Erythroblast (primary cell): ENCODE data around the gene TFAP2D.

ENCODE experiments used
- DNase-seq, 2 experiments: peaks; one replicate each; lab custom pipeline; 2025; lab: John Stamatoyannopoulos, UW
- GATA1 ChIP-seq: IDR thresholded peaks from 2 replicates; pipeline ENCODE4 v1.6.1; 2011; ENCODE audit warnings: low read depth, mild to moderate bottlenecking, control low read depth, low read length, moderate library complexity
- POLR2A ChIP-seq: IDR thresholded peaks from 2 replicates; pipeline ENCODE4 v1.6.1; 2011; ENCODE audit warnings: mild to moderate bottlenecking, low read length

Gene TFAP2D

GRCh38 chr6:50818020-50818419 lies 104.7 kb downstream of the TFAP2D start:
- TF ChIP-seq POLR2A (no peak), GATA1 (no peak)
- DNase-seq, result no peak

- no peak for DNase-seq
- TF ChIP-seq POLR2A (no peak), GATA1 (no peak)
These were observed 105.3 kb downstream of the TFAP2D start, which contains the start of gene TFAP2B for GRCh38 chr6:50818673-50819072. TSS of gene TFAP2B (plus strand) at chr6:50818871. CDS start at chr6:50818892, 21 bp downstream.

- TF ChIP-seq GATA1 (no peak), POLR2A (no peak)
- DNase-seq, result no peak
These were observed 106.2 kb downstream of the TFAP2D start for GRCh38 chr6:50819466-50819903.

- TF ChIP-seq GATA1, result no peak
- TF ChIP-seq POLR2A, result no peak
- DNase-seq, result no peak
These were observed 106.9 kb downstream of the TFAP2D start for GRCh38 chr6:50819904-50820868.

GRCh38 chr6:50820869-50821264 lies 107.5 kb downstream of the TFAP2D start:
- TF ChIP-seq GATA1 (no peak), POLR2A (no peak)
- no peak for DNase-seq

GRCh38 chr6:50821441-50822077 lies 108.2 kb downstream of the TFAP2D start:
- no peak for TF ChIP-seq GATA1
- TF ChIP-seq POLR2A, result no peak
- DNase-seq, result no peak

GRCh38 chr6:50822078-50822476 lies 108.8 kb downstream of the TFAP2D start:
- DNase-seq, result no peak

More at GRCh38 chr6:50822078-50822476, 108.8 kb downstream of the TFAP2D start:
- TF ChIP-seq POLR2A (no peak), GATA1 (no peak)
